ENCODE measurements around the gene CHSY1.

DNA sequence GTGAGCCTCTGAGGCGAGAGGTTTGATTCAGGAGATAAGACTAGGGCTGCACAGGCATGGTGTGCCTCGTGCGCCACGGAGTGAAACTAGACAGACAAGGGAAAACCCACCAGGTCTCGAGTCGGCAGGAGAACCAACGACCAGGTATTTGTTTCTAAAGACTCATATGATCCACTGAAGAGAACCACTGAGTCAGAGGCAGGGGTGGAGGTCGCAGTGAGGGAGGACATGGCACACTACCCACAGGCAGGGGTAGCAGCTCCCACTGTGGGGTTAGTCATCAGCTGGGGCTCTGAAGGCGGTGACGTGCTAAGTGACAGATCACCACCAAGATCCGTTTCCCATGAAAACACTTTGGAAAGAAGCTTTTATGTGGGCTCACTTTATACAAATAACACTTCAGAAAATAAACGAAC lies 45.7 kb downstream of the CHSY1 start:
- TF ChIP-seq TCF12 (IDR thresholded peaks at IDR 0.05; ENCODE audit: low read depth) (no peak), RAD21 (IDR thresholded peaks at IDR 0.05; ENCODE audit: low read depth) (no peak), EP300 (IDR thresholded peaks at IDR 0.05; ENCODE audit: borderline replicate concordance) (no peak), NFIC (IDR thresholded peaks at IDR 0.05) (no peak), EGR1 (IDR thresholded peaks at IDR 0.05) (no peak), TAF1 (IDR thresholded peaks at IDR 0.05; ENCODE audit: low read depth) (no peak), FOXM1 (IDR thresholded peaks at IDR 0.05; ENCODE audit: borderline replicate concordance, low read depth) (no peak), YY1 (IDR thresholded peaks at IDR 0.05; ENCODE audit: low read depth) (no peak), CEBPB (IDR thresholded peaks at IDR 0.05) (no peak), ZBTB7A (IDR thresholded peaks at IDR 0.05; ENCODE audit: low read depth) (no peak), CREB1 (IDR thresholded peaks at IDR 0.05; ENCODE audit: low read depth) (no peak)
- TF ChIP-seq, protein P1, sequence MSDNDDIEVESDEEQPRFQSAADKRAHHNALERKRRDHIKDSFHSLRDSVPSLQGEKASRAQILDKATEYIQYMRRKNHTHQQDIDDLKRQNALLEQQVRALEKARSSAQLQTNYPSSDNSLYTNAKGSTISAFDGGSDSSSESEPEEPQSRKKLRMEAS (IDR thresholded peaks at IDR 0.05), result no peak
- TF ChIP-seq, protein P2, sequence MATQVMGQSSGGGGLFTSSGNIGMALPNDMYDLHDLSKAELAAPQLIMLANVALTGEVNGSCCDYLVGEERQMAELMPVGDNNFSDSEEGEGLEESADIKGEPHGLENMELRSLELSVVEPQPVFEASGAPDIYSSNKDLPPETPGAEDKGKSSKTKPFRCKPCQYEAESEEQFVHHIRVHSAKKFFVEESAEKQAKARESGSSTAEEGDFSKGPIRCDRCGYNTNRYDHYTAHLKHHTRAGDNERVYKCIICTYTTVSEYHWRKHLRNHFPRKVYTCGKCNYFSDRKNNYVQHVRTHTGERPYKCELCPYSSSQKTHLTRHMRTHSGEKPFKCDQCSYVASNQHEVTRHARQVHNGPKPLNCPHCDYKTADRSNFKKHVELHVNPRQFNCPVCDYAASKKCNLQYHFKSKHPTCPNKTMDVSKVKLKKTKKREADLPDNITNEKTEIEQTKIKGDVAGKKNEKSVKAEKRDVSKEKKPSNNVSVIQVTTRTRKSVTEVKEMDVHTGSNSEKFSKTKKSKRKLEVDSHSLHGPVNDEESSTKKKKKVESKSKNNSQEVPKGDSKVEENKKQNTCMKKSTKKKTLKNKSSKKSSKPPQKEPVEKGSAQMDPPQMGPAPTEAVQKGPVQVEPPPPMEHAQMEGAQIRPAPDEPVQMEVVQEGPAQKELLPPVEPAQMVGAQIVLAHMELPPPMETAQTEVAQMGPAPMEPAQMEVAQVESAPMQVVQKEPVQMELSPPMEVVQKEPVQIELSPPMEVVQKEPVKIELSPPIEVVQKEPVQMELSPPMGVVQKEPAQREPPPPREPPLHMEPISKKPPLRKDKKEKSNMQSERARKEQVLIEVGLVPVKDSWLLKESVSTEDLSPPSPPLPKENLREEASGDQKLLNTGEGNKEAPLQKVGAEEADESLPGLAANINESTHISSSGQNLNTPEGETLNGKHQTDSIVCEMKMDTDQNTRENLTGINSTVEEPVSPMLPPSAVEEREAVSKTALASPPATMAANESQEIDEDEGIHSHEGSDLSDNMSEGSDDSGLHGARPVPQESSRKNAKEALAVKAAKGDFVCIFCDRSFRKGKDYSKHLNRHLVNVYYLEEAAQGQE (IDR thresholded peaks at IDR 0.05; ENCODE audit: low read depth), result no peak
- TF ChIP-seq, protein P3, sequence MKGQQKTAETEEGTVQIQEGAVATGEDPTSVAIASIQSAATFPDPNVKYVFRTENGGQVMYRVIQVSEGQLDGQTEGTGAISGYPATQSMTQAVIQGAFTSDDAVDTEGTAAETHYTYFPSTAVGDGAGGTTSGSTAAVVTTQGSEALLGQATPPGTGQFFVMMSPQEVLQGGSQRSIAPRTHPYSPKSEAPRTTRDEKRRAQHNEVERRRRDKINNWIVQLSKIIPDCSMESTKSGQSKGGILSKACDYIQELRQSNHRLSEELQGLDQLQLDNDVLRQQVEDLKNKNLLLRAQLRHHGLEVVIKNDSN (IDR thresholded peaks at IDR 0.05), result no peak

Measured in Ishikawa (cell line).